Loucy (cell line): Measurements from ENCODE around the gene AGBL5.

ENCODE experiments used
- EZH2phosphoT487 ChIP-seq: fragments of 200-600 bp; IDR thresholded peaks from 2 replicates; pipeline ENCODE4 v1.6.1; 2018; ENCODE audit warnings: antibody characterized with exemption, mild to moderate bottlenecking, moderate library complexity, borderline replicate concordance
- TF ChIP-seq, protein P1 (sequence below): fragments of 200-600 bp; sonication (generic); conservative IDR thresholded peaks from 2 replicates; pipeline ENCODE4 v1.5.1; 2014; ENCODE audit warnings: mild to moderate bottlenecking, antibody characterized with exemption, low read length

DNA sequence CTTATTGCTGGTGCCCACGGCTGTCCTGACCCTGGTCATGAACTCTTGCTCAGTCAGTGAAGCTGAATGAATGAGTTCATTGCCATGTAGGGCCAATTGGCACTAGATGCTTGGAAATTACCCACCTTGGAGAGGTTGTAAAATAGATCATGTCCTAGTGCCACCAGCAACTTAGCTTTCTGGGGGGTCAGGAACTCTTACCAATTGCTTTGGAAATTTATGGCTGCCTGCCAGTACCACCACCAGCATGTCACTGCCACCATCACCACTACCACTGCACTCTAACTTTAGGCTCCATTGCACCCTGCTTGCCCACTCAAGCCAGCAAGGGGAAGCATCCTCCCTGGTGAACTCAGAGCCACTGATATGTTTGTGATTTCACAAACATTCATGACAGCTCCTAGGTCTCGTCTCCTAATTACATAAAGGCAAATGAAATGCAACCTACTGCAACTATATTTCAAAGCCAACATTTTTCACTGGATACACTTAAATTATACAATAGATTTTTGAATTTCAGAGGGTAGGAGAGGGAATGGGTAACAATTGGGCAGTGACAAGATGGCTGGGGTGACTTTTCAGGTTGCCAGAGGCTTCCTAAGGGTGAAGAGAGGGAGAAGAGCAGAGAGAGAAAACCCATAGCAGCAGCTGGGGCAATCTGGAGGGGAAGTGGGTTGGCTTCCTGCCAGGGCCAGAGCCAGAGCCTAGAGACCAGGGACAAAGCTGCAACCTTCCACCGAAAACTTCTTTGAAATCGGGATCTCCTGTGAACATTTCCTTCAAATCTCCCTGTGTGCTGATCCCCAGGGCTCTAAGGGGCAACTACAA, 23.5 kb downstream of the AGBL5 start:
- TF ChIP-seq, protein P1, sequence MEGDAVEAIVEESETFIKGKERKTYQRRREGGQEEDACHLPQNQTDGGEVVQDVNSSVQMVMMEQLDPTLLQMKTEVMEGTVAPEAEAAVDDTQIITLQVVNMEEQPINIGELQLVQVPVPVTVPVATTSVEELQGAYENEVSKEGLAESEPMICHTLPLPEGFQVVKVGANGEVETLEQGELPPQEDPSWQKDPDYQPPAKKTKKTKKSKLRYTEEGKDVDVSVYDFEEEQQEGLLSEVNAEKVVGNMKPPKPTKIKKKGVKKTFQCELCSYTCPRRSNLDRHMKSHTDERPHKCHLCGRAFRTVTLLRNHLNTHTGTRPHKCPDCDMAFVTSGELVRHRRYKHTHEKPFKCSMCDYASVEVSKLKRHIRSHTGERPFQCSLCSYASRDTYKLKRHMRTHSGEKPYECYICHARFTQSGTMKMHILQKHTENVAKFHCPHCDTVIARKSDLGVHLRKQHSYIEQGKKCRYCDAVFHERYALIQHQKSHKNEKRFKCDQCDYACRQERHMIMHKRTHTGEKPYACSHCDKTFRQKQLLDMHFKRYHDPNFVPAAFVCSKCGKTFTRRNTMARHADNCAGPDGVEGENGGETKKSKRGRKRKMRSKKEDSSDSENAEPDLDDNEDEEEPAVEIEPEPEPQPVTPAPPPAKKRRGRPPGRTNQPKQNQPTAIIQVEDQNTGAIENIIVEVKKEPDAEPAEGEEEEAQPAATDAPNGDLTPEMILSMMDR = no peak
- TF ChIP-seq EZH2phosphoT487 = no peak
